ENCODE results near the gene COMT.

Gene COMT

GRCh38 chr22:19914201-19914943 is 27.2 kb upstream of the COMT start:
- CTCF ChIA-PET, result interaction anchor here (2.5 kb wide), 1 partner anchor 184 kb away, joined by 13 read pairs; no protein-coding TSS in a partner anchor
- TF ChIP-seq BHLHE40 (IDR thresholded peaks at IDR 0.05; ENCODE audit: borderline replicate concordance) (no peak), FOXM1 (IDR thresholded peaks at IDR 0.05; ENCODE audit: borderline replicate concordance) (no peak), FOXA1 (IDR thresholded peaks at IDR 0.05) (no peak), ARNT (IDR thresholded peaks at IDR 0.05) (no peak), LEF1 (IDR thresholded peaks at IDR 0.05; ENCODE audit: borderline replicate concordance) (no peak), NFRKB (IDR thresholded peaks at IDR 0.05) (no peak), CTBP1 (IDR thresholded peaks at IDR 0.05; ENCODE audit: borderline replicate concordance) (no peak), SP1 (IDR thresholded peaks at IDR 0.05) (no peak), FOXK2 (IDR thresholded peaks at IDR 0.05) (no peak), ELF4 (IDR thresholded peaks at IDR 0.05) (no peak), ZNF384 (IDR thresholded peaks at IDR 0.05) (no peak), L3MBTL2 (conservative IDR thresholded peaks at IDR 0.05) (no peak), SUZ12 (IDR thresholded peaks at IDR 0.05) (no peak), TARDBP (IDR thresholded peaks at IDR 0.05) (no peak), HDGF (IDR thresholded peaks at IDR 0.05; ENCODE audit: borderline replicate concordance) (no peak), PKNOX1 (IDR thresholded peaks at IDR 0.05) (no peak)
- no peak for DNase-seq (ENCODE audit: extremely low spot score)
- POLR2A ChIA-PET, result no interaction called here

- POLR2A ChIA-PET, result no interaction called here
- DNase-seq (ENCODE audit: extremely low spot score), result no peak
- CTCF ChIA-PET, result no interaction called here
- TF ChIP-seq CTBP1 (IDR thresholded peaks at IDR 0.05; ENCODE audit: borderline replicate concordance) (no peak), LEF1 (IDR thresholded peaks at IDR 0.05; ENCODE audit: borderline replicate concordance) (no peak), FOXM1 (IDR thresholded peaks at IDR 0.05; ENCODE audit: borderline replicate concordance) (no peak), ARNT (IDR thresholded peaks at IDR 0.05) (no peak), SUZ12 (IDR thresholded peaks at IDR 0.05) (no peak), ELF4 (IDR thresholded peaks at IDR 0.05) (no peak), ZNF384 (IDR thresholded peaks at IDR 0.05) (no peak), FOXK2 (IDR thresholded peaks at IDR 0.05) (no peak), SP1 (IDR thresholded peaks at IDR 0.05) (no peak), NFRKB (IDR thresholded peaks at IDR 0.05) (no peak), PKNOX1 (IDR thresholded peaks at IDR 0.05) (no peak), HDGF (IDR thresholded peaks at IDR 0.05; ENCODE audit: borderline replicate concordance) (no peak), FOXA1 (IDR thresholded peaks at IDR 0.05) (no peak), BHLHE40 (IDR thresholded peaks at IDR 0.05; ENCODE audit: borderline replicate concordance) (no peak), L3MBTL2 (conservative IDR thresholded peaks at IDR 0.05) (no peak), TARDBP (IDR thresholded peaks at IDR 0.05) (no peak)
Observed at GRCh38 chr22:19915287-19915954, 26.2 kb upstream of the COMT start.

GRCh38 chr22:19916006-19916405 is 25.6 kb upstream of the COMT start:
- ChIA-PET POLR2A (no interaction called here), CTCF (no interaction called here)
- no peak for TF ChIP-seq NFRKB (IDR thresholded peaks at IDR 0.05)
- no peak for TF ChIP-seq TARDBP (IDR thresholded peaks at IDR 0.05)
- no peak for TF ChIP-seq FOXM1 (IDR thresholded peaks at IDR 0.05; ENCODE audit: borderline replicate concordance)
- TF ChIP-seq SUZ12 (IDR thresholded peaks at IDR 0.05), result no peak
- TF ChIP-seq BHLHE40 (IDR thresholded peaks at IDR 0.05; ENCODE audit: borderline replicate concordance), result no peak
- no peak for TF ChIP-seq FOXA1 (IDR thresholded peaks at IDR 0.05)
- no peak for TF ChIP-seq FOXK2 (IDR thresholded peaks at IDR 0.05)
- TF ChIP-seq PKNOX1 (IDR thresholded peaks at IDR 0.05), result no peak
- TF ChIP-seq SP1 (IDR thresholded peaks at IDR 0.05), result no peak
- no peak for TF ChIP-seq HDGF (IDR thresholded peaks at IDR 0.05; ENCODE audit: borderline replicate concordance)
- TF ChIP-seq ELF4 (IDR thresholded peaks at IDR 0.05), result no peak
- TF ChIP-seq CTBP1 (IDR thresholded peaks at IDR 0.05; ENCODE audit: borderline replicate concordance), result no peak
- TF ChIP-seq ARNT (IDR thresholded peaks at IDR 0.05), result no peak
- TF ChIP-seq ZNF384 (IDR thresholded peaks at IDR 0.05), result no peak
- DNase-seq (ENCODE audit: extremely low spot score), result no peak

- DNase-seq (ENCODE audit: extremely low spot score), result no peak
- ChIA-PET CTCF (interaction anchor here (2.5 kb wide), 1 partner anchor 187 kb away, joined by 10 read pairs; no protein-coding TSS in a partner anchor), POLR2A (no interaction called here)
- TF ChIP-seq ELF4 (IDR thresholded peaks at IDR 0.05) (no peak), BHLHE40 (IDR thresholded peaks at IDR 0.05; ENCODE audit: borderline replicate concordance) (no peak), ARNT (IDR thresholded peaks at IDR 0.05) (no peak), FOXK2 (IDR thresholded peaks at IDR 0.05) (no peak), SP1 (IDR thresholded peaks at IDR 0.05) (no peak), NFRKB (IDR thresholded peaks at IDR 0.05) (no peak), LEF1 (IDR thresholded peaks at IDR 0.05; ENCODE audit: borderline replicate concordance) (no peak), FOXA1 (IDR thresholded peaks at IDR 0.05) (no peak), SUZ12 (IDR thresholded peaks at IDR 0.05) (no peak), CTBP1 (IDR thresholded peaks at IDR 0.05; ENCODE audit: borderline replicate concordance) (no peak), FOXM1 (IDR thresholded peaks at IDR 0.05; ENCODE audit: borderline replicate concordance) (no peak)
Observed at GRCh38 chr22:19916941-19917340, 24.6 kb upstream of the COMT start.

- POLR2A ChIA-PET, result no interaction called here
- DNase-seq (ENCODE audit: extremely low spot score), result no peak
- TF ChIP-seq PKNOX1 (IDR thresholded peaks at IDR 0.05), result no peak
- TF ChIP-seq TARDBP (IDR thresholded peaks at IDR 0.05), result no peak
- TF ChIP-seq SUZ12 (IDR thresholded peaks at IDR 0.05), result no peak
- no peak for TF ChIP-seq ELF4 (IDR thresholded peaks at IDR 0.05)
- TF ChIP-seq ZNF384 (IDR thresholded peaks at IDR 0.05), result no peak
- TF ChIP-seq FOXA1 (IDR thresholded peaks at IDR 0.05), result no peak
- TF ChIP-seq ARNT (IDR thresholded peaks at IDR 0.05), result no peak
- no peak for TF ChIP-seq NFRKB (IDR thresholded peaks at IDR 0.05)
- TF ChIP-seq CTBP1 (IDR thresholded peaks at IDR 0.05; ENCODE audit: borderline replicate concordance), result no peak
- TF ChIP-seq HDGF (IDR thresholded peaks at IDR 0.05; ENCODE audit: borderline replicate concordance), result no peak
- TF ChIP-seq LEF1 (IDR thresholded peaks at IDR 0.05; ENCODE audit: borderline replicate concordance), result no peak
- TF ChIP-seq SP1 (IDR thresholded peaks at IDR 0.05), result no peak
- TF ChIP-seq L3MBTL2 (conservative IDR thresholded peaks at IDR 0.05), result no peak
- no peak for TF ChIP-seq FOXK2 (IDR thresholded peaks at IDR 0.05)
- TF ChIP-seq BHLHE40 (IDR thresholded peaks at IDR 0.05; ENCODE audit: borderline replicate concordance), result no peak
- TF ChIP-seq FOXM1 (IDR thresholded peaks at IDR 0.05; ENCODE audit: borderline replicate concordance), result no peak
- CTCF ChIA-PET, result interaction anchor here (0.8 to 2.5 kb wide), 2 partner anchors 187 to 194 kb away, joined by 3 to 10 read pairs; no protein-coding TSS in a partner anchor
Observed at GRCh38 chr22:19917389-19918138, 24.0 kb upstream of the COMT start.

Measured in HEK293T (cell line).